HG02763 (cell line): Measurements from ENCODE around the gene SPATA2L.
"Not testable (repeated sequence)": the region's sequence is repeated elsewhere in the genome, so short reads cannot be mapped to it uniquely, and the experiment has no call there.

Experiments
- ATAC-seq: cut with Tn5 transposase; IDR thresholded peaks from one replicate; pipeline ENCODE4 v1.9.1; 2021; ENCODE audit warnings: mild to moderate bottlenecking, moderate library complexity; ENCODE audit not compliant: unreplicated experiment

Gene SPATA2L

GRCh38 chr16:89691986-89692569 is 9.4 kb downstream of the SPATA2L start:
- no peak for ATAC-seq

GRCh38 chr16:89691231-89691985 is 10.1 kb downstream of the SPATA2L start:
- no peak for ATAC-seq

GRCh38 chr16:89690392-89690901 is 11.1 kb downstream of the SPATA2L start:
- ATAC-seq = no peak

GRCh38 chr16:89689621-89690020 is 11.9 kb downstream of the SPATA2L start:
- ATAC-seq = not testable (repeated sequence)

- ATAC-seq = no peak
Observed at GRCh38 chr16:89689142-89689541, 12.4 kb downstream of the SPATA2L start.

GRCh38 chr16:89688395-89688794 is 13.1 kb downstream of the SPATA2L start:
- no peak for ATAC-seq

GRCh38 chr16:89687092-89687940 is 14.2 kb downstream of the SPATA2L start:
- ATAC-seq = peak; percentile 48

- peak; percentile 80 for ATAC-seq
Observed at GRCh38 chr16:89686520-89687091, 14.9 kb downstream of the SPATA2L start, which contains the start of gene CDK10. CDK10 (plus strand) TSS chr16:89686689; CDS start chr16:89686711, 22 bp downstream.

- ATAC-seq = no peak
Observed at GRCh38 chr16:89685916-89686315, 15.6 kb downstream of the SPATA2L start.

GRCh38 chr16:89678258-89678657 is 23.2 kb downstream of the SPATA2L start:
- no peak for ATAC-seq

GRCh38 chr16:89672177-89672941 is 29.1 kb downstream of the SPATA2L start:
- no peak for ATAC-seq

GRCh38 chr16:89671565-89671964 is 29.9 kb downstream of the SPATA2L start:
- ATAC-seq = not testable (repeated sequence)

- ATAC-seq = no peak
Observed at GRCh38 chr16:89670496-89671431, 30.7 kb downstream of the SPATA2L start.

- ATAC-seq = no peak
Observed at GRCh38 chr16:89669755-89670154, 31.8 kb downstream of the SPATA2L start.

- no peak for ATAC-seq
Observed at GRCh38 chr16:89668790-89669158, 32.7 kb downstream of the SPATA2L start.

GRCh38 chr16:89667633-89668032 is 33.9 kb downstream of the SPATA2L start:
- ATAC-seq = no peak

GRCh38 chr16:89667000-89667399 is 34.5 kb downstream of the SPATA2L start:
- ATAC-seq = not testable (repeated sequence)

- ATAC-seq = not testable (repeated sequence)
Observed at GRCh38 chr16:89664238-89664637, 37.3 kb downstream of the SPATA2L start.

GRCh38 chr16:89661215-89661614 is 40.3 kb downstream of the SPATA2L start:
- no peak for ATAC-seq
